Fibroblast of mammary gland (primary cell): ENCODE results near the gene TTLL9.
A peak's percentile ranks its signal among the peaks of the same experiment; 100 is the strongest.

Source experiments
- DNase-seq: peaks from one replicate; pipeline ENCODE4 v3.0.0-alpha.2; 2010; ENCODE audit warnings: low read depth
- H3K4me3 ChIP-seq: 2 replicates; pipeline ENCODE4 v1.5.1; 2011; ENCODE audit warnings: low read depth, mild to moderate bottlenecking, low read length, moderate library complexity; ENCODE audit not compliant: control insufficient read depth
- TF ChIP-seq, protein P1 (sequence below): conservative IDR thresholded peaks from 2 replicates; pipeline ENCODE4 v1.5.1; 2011; ENCODE audit warnings: low read depth, low read length, inconsistent platforms; ENCODE audit not compliant: control insufficient read depth, insufficient read depth

TTLL9 gene

DNA sequence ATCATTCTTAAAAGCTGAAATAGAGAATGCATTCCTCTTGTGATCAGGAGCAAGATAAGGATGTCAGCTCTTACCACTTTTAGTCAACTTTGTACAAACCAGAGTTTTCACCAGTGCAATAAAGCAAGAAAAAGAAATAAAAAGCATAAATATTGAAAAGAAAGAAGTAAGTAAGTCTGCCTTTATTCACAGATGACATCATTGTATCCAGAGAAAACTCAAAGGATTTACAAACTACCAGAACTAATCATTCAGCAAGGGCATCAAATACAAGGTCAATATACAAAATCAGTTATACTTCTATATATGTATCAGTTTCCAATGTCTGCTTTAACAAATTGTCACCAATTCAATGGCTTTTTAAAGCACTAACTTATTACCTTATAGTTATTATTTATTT lies 13.4 kb downstream of the TTLL9 start:
- no peak for DNase-seq
- no peak overlapping the region for H3K4me3 ChIP-seq
- TF ChIP-seq, protein P1, sequence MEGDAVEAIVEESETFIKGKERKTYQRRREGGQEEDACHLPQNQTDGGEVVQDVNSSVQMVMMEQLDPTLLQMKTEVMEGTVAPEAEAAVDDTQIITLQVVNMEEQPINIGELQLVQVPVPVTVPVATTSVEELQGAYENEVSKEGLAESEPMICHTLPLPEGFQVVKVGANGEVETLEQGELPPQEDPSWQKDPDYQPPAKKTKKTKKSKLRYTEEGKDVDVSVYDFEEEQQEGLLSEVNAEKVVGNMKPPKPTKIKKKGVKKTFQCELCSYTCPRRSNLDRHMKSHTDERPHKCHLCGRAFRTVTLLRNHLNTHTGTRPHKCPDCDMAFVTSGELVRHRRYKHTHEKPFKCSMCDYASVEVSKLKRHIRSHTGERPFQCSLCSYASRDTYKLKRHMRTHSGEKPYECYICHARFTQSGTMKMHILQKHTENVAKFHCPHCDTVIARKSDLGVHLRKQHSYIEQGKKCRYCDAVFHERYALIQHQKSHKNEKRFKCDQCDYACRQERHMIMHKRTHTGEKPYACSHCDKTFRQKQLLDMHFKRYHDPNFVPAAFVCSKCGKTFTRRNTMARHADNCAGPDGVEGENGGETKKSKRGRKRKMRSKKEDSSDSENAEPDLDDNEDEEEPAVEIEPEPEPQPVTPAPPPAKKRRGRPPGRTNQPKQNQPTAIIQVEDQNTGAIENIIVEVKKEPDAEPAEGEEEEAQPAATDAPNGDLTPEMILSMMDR: no peak

DNA sequence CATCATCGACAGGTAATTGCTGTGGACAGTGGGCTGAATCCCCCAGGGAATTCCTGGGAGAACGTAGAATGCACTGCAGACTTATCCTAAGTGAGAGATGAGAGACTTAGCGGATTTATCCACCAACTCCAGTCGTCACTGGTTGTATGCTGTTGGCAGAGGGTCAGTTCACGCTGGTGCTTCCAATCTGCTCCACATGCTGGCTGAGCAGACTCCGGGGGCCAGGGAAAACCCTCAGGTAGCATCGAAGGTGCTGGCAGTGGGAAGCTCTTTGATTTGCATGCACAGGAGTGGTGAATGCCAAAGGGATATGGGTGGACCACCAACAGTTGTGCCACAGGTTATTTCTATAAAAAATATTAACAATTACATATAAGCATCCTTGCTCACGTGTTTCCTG lies 20.2 kb downstream of the TTLL9 start:
- H3K4me3 ChIP-seq: no peak overlapping the region
- DNase-seq: no peak
- TF ChIP-seq, protein P1: no peak

DNA sequence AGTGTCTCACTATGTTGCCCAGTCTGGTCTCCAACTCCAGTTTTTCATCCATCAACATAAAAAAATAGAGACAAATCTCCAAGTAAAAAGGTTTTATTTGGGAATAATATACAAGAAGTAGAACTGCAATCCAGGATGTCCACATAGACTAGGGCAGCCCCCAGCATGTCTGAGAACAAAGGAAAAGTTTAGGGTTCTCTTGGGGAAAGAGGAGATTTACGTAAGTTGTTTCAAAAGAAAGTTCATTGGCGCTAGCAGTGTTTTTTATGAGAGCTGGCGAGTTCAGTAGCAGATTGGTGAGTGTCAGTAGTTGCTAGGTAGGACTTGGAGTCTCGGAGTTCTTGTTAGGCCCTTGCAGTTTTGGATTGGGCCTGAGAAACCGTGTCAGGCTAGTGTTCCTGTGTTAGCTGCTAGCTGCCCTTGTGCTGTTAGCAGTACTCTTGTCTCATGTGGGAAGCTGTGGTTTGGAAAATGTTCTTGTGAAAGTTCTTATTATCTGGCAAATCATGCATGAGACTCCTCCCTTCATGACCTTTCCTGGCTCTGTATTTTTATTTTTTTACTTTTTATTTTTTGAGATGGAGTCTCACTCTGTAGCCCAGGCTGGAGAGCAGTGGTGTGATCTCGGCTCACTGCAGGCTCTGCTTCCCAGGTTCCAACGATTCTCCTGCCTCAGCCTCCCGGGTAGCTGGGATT lies 24.7 kb downstream of the TTLL9 start:
- TF ChIP-seq, protein P1: no peak
- no peak overlapping the region for H3K4me3 ChIP-seq
- peak; percentile 88 for DNase-seq

DNA sequence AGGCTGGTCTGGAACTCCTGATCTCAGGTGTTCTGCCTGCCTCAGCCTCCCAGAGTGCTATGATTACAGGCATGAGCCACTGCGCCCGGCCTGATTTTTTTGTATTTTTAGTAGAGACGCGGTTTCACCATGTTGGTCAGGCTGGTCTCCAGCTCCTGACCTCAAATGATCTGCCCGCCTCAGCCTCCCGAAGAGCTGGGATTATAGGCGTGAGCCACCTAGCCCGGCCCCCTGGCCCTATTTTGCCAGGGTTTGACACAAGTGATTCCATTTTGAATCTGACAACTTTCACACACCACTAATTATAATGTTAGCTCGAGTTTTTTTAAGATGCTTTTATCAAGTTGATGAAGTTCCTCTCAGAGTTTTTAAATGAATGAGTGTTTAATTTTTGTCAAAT lies 25.6 kb downstream of the TTLL9 start:
- TF ChIP-seq, protein P1: no peak
- no peak for DNase-seq
- H3K4me3 ChIP-seq: no peak overlapping the region

DNA sequence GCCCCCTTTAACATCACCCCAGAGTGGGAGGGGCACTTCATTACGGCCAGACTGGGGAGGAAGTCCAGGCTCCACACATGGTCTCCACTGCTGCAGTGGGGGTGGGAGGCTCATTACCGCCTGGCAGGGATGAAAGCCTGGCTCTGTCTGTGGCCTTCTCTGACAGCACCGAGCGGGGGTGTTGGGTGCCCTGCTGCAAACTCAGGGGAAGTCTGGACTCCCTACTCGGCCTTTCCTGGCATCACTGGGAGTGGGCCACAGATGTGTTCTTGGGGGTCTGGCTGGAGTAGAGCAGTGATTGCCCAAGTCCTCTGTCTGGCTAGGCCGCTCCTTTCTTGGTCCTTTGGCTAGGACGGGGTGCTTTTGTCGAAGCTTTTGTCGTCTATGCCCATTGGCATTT lies 27.1 kb downstream of the TTLL9 start:
- TF ChIP-seq, protein P1: no peak
- no peak for DNase-seq
- H3K4me3 ChIP-seq: no peak overlapping the region

DNA sequence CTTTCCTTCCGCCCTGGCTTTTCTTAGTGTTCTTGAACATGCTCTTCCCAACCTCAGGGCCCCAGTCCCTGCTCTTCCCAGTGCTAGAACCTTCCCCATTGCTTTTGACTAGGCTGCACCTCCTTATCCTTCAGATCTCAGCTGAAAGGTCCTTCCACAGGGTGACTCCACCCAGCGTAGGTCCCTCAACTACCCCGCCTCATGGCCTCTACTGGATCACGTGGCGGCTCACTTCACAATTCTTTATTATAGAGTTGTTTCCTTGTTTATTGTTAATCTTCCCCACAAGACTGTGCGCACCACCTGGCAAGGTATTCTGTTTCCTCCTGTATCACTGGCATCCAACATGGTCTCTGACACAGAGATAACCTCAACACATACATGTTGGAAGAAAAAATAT lies 31.2 kb downstream of the TTLL9 start:
- H3K4me3 ChIP-seq: no peak overlapping the region
- DNase-seq: no peak
- TF ChIP-seq, protein P1: no peak
